ENCODE data around the gene KIAA0586.
A peak's percentile ranks its signal among the peaks of the same experiment; 100 is the strongest.
"Not testable (repeated sequence)": the region's sequence is repeated elsewhere in the genome, so short reads cannot be mapped to it uniquely, and the experiment has no call there.

KIAA0586 gene

GRCh38 chr14:58398895-58399294 lies 28.6 kb upstream of the KIAA0586 start:
- no peak overlapping the region for H3K4me3 ChIP-seq (ENCODE audit: control insufficient read depth, low read depth, low read length)
- TF ChIP-seq, protein P1, sequence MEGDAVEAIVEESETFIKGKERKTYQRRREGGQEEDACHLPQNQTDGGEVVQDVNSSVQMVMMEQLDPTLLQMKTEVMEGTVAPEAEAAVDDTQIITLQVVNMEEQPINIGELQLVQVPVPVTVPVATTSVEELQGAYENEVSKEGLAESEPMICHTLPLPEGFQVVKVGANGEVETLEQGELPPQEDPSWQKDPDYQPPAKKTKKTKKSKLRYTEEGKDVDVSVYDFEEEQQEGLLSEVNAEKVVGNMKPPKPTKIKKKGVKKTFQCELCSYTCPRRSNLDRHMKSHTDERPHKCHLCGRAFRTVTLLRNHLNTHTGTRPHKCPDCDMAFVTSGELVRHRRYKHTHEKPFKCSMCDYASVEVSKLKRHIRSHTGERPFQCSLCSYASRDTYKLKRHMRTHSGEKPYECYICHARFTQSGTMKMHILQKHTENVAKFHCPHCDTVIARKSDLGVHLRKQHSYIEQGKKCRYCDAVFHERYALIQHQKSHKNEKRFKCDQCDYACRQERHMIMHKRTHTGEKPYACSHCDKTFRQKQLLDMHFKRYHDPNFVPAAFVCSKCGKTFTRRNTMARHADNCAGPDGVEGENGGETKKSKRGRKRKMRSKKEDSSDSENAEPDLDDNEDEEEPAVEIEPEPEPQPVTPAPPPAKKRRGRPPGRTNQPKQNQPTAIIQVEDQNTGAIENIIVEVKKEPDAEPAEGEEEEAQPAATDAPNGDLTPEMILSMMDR (conservative IDR thresholded peaks at IDR 0.05; ENCODE audit: control insufficient read depth, insufficient read depth, low read depth, low read length), result no peak
- no peak for DNase-seq (ENCODE audit: low read depth)

GRCh38 chr14:58401587-58401986 lies 25.9 kb upstream of the KIAA0586 start:
- TF ChIP-seq, protein P1 (conservative IDR thresholded peaks at IDR 0.05; ENCODE audit: control insufficient read depth, insufficient read depth, low read depth, low read length), result no peak
- no peak overlapping the region for H3K4me3 ChIP-seq (ENCODE audit: control insufficient read depth, low read depth, low read length)
- DNase-seq (ENCODE audit: low read depth), result no peak

GRCh38 chr14:58408681-58409215 lies 18.8 kb upstream of the KIAA0586 start:
- no peak overlapping the region for H3K4me3 ChIP-seq (ENCODE audit: control insufficient read depth, low read depth, low read length)
- TF ChIP-seq, protein P1 (conservative IDR thresholded peaks at IDR 0.05; ENCODE audit: control insufficient read depth, insufficient read depth, low read depth, low read length), result no peak

DNA sequence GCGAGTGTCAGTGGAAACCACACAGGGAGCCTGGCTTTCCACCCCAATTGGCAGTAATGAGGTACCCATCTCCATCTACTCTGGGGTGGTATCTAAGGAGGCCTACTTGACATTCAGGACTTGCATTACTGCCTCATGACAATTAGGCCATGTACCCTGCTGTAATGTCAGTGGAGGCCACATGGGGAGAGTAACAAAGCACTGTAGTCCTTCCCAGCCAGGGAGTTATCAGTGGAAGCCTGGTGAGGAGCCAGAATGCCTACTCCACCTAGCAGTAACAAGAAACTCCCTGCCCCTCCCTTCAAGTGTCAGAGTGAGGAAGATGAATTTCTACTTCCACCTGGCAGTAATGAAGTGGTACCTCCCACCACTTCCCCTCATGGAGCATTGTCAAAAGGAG lies 12.7 kb upstream of the KIAA0586 start:
- DNase-seq (ENCODE audit: low read depth), result no peak
- no peak overlapping the region for H3K4me3 ChIP-seq (ENCODE audit: control insufficient read depth, low read depth, low read length)
- TF ChIP-seq, protein P1 (conservative IDR thresholded peaks at IDR 0.05; ENCODE audit: control insufficient read depth, insufficient read depth, low read depth, low read length), result no peak

More at GRCh38 chr14:58408681-58409215, 18.8 kb upstream of the KIAA0586 start:
- DNase-seq (ENCODE audit: low read depth), result no peak

DNA sequence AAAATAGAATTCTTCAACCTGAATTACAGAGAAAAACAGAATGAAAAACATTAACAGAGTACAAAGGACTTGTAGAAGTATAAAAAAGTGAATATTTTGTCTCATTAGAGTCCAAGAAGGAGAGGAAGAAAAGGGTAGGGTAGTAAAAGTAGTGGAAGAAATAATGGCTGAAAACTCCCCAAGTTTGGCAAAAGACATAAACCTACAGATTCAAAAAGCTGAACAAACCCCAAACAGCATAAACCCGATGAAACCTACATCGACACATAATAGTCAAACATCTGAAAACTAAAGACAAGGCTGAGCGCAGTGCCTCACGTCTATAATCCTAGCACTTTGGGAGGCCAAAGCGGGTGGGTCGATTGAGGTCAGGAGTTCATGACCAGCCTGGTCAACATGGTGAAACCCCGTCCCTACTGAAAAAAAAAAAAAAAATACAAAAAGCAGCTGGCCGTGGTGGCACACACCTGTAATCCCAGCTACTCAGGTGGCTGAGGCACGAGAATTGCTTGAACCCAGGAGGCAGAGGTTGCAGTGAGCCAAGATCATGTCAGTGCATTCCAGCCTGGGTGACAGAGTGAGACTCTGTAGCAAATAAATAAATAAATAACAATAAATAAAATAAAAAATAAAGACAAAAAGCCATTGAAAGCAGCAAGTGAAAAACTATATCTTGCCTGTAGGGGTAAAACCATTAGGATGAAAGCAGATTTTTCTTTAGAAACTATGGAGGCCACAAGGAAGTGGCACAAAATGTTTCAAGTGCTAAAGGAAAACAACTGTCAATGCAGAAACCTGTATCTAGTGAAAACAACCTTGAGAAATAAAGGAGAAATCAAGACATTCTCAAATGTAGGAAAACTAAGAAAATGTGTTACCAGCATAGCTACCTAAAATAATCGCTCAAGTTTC lies 11.6 kb upstream of the KIAA0586 start:
- no peak overlapping the region for H3K4me3 ChIP-seq (ENCODE audit: control insufficient read depth, low read depth, low read length)
- TF ChIP-seq, protein P1 (conservative IDR thresholded peaks at IDR 0.05; ENCODE audit: control insufficient read depth, insufficient read depth, low read depth, low read length), result no peak
- DNase-seq (ENCODE audit: low read depth), result no peak

GRCh38 chr14:58416934-58417333 lies 10.6 kb upstream of the KIAA0586 start:
- not testable (repeated sequence) for DNase-seq (ENCODE audit: low read depth); H3K4me3 ChIP-seq (ENCODE audit: control insufficient read depth, low read depth, low read length)

GRCh38 chr14:58426670-58427280 lies 744 bp upstream of the KIAA0586 start:
- DNase-seq (ENCODE audit: low read depth), result peak; percentile 68
- H3K4me3 ChIP-seq (ENCODE audit: control insufficient read depth, low read depth, low read length), result peak overlapping the region; percentile 80

More at GRCh38 chr14:58426670-58427280, 744 bp upstream of the KIAA0586 start:
- TF ChIP-seq, protein P1 (conservative IDR thresholded peaks at IDR 0.05; ENCODE audit: control insufficient read depth, insufficient read depth, low read depth, low read length), result no peak
